HG03097 (cell line): Measurements from ENCODE around the gene RABAC1.
"Not testable (repeated sequence)": the region's sequence is repeated elsewhere in the genome, so short reads cannot be mapped to it uniquely, and the experiment has no call there.

ENCODE experiments used
- ATAC-seq: cut with Tn5 transposase; IDR thresholded peaks from one replicate; pipeline ENCODE4 v1.9.1; 2021; ENCODE audit not compliant: unreplicated experiment, low FRiP score

The RABAC1 gene

DNA sequence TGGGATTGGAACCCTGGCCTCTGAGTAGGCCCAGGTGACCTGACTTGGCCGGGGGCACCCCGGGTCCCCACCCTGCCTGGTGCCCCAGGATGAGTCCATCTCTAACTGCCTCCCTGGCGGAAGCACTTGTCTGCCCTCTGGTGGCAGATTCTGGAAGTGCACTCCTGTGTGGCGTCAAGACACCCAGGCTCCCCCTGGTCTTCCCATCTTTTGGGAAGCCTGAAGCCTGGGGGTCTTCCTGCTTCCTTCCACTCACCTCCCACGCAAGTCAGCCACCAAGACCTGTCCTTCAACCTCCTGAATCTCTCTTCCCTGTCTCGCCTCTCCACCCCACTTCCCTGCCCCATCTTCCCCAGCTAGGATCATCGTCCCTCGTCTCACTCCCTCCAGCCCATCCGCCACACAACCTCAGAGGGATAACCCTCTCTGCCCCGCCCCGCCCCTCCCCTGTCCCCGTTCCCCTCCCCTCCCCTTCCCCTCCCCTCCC, 7.4 kb downstream of the RABAC1 start:
- peak; percentile 58 for ATAC-seq

- no peak for ATAC-seq
These were observed 12.0 kb downstream of the RABAC1 start for GRCh38 chr19:41947091-41947490.

DNA sequence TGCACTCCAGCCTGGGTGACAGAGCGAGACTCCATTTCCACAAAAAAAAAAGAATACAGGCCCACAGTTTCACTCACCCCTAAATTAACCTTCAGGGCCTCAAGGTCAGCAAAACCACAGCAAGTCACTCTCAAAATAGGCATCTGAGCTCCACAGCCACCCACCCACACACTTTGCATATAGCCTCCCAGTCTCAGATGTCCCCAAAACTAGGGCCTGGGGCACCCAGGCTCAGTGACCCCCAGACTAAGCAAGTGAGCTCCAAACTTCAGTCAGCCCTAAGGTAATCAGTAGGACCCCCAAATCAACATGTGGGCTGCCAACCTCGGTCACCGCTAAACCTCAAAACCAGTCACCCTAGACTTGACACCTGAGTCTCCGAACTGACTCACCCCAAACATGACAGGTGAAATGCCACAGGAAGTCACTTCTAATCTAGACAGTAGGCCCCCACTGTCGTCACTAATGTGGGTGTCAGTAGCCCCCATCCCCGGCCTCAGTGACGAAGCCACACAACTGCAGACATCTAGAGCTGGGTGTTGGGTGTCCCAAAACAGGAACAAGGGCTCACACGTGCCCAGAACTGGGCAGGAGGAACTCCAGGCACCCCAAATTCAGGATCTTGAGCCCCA, 13.9 kb downstream of the RABAC1 start:
- peak; percentile 85 for ATAC-seq

DNA sequence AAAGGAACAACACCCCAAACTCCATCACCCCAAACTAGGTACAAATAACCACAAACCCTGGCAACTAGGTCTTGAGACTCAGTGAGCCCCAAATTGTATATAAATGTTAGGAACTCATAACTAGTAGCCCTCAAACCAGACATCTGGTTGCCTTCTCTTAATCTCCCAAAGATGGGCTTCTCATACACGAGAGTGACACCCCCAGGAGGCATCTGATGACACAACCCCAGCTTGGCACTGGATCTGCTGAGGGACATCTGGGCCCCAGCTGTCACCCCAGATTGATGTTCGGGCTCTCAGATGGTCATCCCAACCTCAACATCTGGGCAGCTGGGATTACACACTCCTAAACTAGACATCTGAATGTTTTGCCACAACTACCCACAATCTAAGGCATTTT, 14.8 kb downstream of the RABAC1 start:
- no peak for ATAC-seq

DNA sequence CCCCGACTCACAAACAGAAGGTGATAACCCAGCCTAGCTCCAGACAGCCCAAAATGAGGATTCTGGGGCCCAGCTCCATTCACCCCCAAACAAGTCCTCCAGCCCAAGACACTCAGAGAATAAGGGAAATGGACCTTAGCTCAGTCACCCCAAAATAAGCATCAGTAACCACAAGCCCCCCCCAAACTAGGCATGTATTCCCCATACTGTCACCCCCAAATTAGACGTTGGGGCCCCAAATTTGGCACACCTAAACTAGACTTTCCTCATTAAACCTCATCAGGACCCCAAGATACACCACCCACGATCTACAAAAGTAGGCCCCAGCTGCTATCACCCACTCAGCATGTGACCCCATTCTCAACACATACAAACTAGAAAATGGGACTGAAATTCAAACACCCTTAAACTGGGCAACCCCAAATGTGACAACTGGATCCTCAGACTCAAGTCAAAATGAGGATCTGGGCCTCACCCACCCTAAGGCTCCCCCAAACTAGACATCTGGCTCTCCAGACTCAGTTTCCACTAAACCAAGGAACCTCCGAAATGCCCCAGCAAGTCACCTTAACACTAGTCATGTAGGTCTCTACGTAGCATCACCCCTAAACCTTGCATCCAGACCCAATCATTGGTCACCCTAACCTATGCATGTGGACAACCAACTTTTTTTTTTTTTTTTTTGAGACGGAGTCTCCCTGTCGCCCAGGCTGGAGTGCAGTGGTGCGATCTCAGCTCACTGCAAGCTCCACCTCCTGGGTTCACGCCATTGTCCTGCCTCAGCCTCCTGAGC, 17.5 kb downstream of the RABAC1 start:
- ATAC-seq = no peak

- no peak for ATAC-seq
These were observed 18.3 kb downstream of the RABAC1 start for GRCh38 chr19:41940731-41941409.

GRCh38 chr19:41939861-41940730, 19.0 kb downstream of the RABAC1 start:
- ATAC-seq = no peak

- not testable (repeated sequence) for ATAC-seq
These were observed 19.9 kb downstream of the RABAC1 start for GRCh38 chr19:41939209-41939608.

- no peak for ATAC-seq
These were observed 21.3 kb downstream of the RABAC1 start for GRCh38 chr19:41937525-41938468.

DNA sequence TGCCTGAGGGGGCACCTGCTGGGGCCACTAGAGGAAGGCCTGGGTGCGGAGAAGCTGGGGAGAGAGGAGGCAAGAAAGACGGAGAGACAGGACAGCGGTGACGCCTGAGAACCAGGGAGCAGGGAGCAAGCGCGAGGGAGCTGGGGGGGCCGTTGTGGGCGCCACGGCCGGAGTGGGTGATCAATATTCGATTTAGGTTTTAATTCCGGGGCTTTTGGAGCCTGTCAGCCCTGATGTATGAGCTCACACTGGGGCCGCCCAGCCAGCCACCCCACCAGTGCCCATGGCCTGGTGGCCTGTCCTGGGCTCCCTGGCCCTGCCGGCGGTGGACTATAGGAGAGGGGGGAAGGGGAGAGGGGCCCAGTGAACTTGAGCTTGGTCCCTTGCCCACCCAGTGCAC, 22.2 kb downstream of the RABAC1 start:
- no peak for ATAC-seq

- no peak for ATAC-seq
These were observed 22.7 kb downstream of the RABAC1 start for GRCh38 chr19:41936416-41936850.

GRCh38 chr19:41935760-41936415, 23.2 kb downstream of the RABAC1 start:
- no peak for ATAC-seq

GRCh38 chr19:41934849-41935374, 24.2 kb downstream of the RABAC1 start:
- ATAC-seq = no peak

DNA sequence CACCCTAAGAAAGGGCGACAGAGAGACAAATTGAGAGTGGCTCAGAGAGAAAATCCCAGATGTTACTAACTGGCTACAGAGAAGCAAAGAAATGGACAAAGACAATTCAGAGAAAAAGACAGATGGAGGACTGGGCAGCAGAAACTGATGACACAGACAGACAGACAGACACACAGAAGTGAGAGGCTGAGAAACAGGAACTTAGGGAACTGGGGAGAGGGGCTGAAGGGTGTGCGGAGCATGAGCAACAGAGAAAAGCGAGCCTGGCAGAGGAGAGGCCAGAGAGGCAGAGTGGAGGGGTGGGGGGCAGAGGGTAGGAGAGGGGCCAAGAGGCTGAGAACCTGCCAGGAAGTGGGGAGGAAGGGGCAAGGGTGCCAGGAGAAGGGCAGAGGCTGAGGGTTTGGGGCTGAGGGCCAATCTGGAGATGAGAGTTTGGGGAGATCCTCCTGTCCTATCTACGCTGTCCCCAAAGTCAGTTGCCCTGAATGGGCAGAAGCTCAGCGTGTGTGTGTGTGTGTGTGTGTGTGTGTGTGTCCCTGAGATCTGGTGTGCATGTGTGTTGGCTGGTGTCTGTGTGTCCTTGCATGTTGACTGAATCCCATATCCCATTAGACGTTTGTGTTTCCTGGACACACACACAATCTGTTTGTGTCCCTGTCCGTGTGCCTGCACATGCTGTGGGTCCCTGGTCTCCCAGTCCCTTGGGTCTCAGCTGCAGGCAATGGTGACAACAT, 25.3 kb downstream of the RABAC1 start:
- no peak for ATAC-seq

DNA sequence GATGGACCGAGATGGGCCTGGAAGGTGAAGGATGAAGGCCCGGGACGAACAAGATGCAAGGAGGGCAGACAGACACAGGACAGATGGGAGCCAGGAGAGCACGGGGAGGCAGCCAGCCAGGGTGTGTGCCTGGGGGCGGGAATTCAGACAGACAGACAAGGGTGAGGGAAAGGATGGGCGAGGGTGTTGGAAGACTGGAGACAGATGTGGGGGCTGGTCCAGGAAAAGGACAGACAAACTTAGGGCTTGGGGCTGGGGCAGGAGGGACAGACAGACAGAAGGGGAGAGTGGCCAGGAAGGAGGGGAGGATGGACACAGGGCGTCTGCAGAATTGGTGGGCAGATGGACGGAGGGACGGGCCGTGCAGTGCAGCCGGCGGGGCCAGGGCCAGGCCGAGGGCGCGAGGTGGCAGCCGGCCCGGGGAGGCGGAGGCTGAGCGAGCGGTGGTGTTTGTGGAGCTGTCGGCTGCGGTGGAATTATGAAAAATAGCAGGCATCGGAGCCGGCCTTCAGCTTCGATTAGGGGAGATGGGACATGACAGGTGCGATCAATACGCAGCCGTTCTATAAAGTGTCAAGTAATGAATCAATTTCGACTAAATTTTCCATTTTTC, 26.3 kb downstream of the RABAC1 start:
- no peak for ATAC-seq

DNA sequence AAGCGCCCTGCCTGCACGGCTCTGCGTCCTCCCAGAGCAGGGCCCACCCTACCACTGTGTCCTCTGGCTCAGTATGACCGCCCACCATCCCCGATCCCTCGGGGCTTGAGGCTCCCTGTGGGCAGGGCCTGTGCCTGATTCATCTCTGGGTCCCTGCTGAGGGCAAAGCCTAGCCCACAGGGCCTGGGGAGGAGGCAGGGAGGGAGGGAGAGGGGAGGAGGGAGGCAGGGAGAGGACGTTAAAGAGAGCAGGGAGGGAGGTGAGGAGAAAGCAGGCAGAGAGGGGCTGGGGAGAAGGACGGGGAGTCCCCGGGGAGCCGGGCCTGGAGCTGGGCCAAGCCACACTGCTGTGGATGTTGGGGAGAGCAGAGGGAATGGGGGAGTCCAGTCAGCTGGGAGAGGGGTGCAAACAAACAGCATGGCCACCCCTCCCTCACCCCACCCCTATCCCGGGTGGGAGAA, 26.8 kb downstream of the RABAC1 start:
- no peak for ATAC-seq

DNA sequence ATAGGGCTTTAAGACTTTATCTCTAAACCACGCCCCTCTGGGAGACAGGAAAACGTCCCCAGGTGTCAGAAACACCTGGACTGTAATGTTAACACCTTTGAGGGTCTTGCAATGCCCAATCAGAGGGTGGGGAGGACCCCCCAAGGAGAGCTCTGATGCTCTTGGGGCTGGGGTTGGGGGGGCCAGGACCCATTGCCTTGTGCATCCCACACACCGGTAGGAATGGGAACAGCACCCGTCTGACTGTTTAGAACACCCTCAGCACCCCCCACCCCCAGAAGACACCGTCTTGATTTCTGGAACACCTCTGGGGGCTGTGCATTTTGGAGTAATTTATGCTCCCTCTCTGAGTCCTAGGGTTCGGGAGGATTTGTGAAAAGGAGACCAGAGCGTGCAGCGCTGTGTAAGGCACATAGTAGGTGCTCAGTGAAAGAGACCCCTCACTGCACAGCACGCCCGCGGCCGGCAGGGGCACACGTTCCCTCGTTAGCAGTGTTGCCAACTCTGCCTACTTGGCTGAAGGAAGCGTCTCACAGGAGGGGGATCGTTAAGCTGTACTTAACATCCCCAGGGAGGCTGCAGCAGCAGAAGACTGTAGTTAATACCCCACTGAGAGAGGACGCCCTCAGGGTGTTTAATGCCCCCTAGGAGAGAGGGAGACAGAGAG, 28.1 kb downstream of the RABAC1 start:
- ATAC-seq = no peak
